Cardiac septum (tissue), 1 donor: ENCODE results near the gene GABRA5. TPM values are rescaled to one million over a fixed set of nuclear protein-coding genes. Genes with fewer than 3 reads are reported as not detected.

Source experiments
- DNase-seq: peaks from one replicate; pipeline ENCODE4 v3.0.0-alpha.2; 2020; ENCODE audit warnings: low spot score
- intact Hi-C: fragments of 100-400 bp; cut with DNase I; formaldehyde crosslinking; loops from one replicate; pipeline ENCODE4 v1.14.0; 2022
- total RNA-seq: library from RNA; stranded (reverse); fragmentation: NEBNext Ultra II Directional; extraction: Animal tissue kit (Norgen Biotek cat#: 25700); gene quantifications from one replicate; pipeline ENCODE4 v1.2.1, GENCODE V29; 2021
- donor health status: DM: no; HTN: no; CAD: no.

Gene GABRA5
- total RNA-seq, 1 donor from 2014 or later, result not detected

- no peak for DNase-seq
- intact Hi-C loops, result no loop called here
These were observed 107.4 kb downstream of the GABRA5 start for GRCh38 chr15:26974120-26974780.

DNA sequence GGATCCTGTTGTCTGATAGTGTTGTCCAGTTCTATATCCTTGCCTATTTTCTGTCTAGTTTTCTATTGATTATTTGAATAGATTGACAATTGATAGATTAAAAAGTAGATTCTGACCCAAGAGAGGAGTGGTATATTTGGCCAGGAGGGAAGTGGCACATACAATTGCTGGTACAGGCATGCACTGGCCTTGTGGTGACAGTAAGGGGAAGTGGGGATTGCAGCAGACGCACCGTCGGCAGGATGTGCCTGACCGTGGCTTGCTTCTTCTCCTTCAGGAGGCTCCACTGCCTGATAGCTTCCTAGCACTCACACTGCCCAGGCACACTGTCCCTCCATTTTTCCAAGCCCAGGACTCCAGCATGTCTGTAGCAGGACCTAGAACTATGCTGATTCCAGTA is 114.6 kb downstream of the GABRA5 start:
- DNase-seq, result no peak
- intact Hi-C loops, result no loop called here

GRCh38 chr15:26983822-26984221 is 117.0 kb downstream of the GABRA5 start:
- DNase-seq, result no peak
- intact Hi-C loops, result no loop called here

GRCh38 chr15:26985050-26985449 is 118.2 kb downstream of the GABRA5 start:
- intact Hi-C loops, result no loop called here
- DNase-seq, result no peak

- no peak for DNase-seq
- intact Hi-C loops, result no loop called here
These were observed 129.4 kb downstream of the GABRA5 start for GRCh38 chr15:26996250-26996649.

Other genes starting within 250 kb of the GABRA5 start
- gene GABRB3, start 94.0 kb upstream of the GABRA5 start, total RNA-seq, result 2.7 TPM
- 0.35 TPM for gene GABRG3, start 104.1 kb downstream of the GABRA5 start, total RNA-seq